Activated naive CD4-positive, alpha-beta T cell treated with anti-CD3 and anti-CD28 coated beads, Interleukin-2, amount 50 U/mL, for 72 hours (primary cell): ENCODE measurements around the gene TXNDC12. TPM values are rescaled to one million over a fixed set of nuclear protein-coding genes. Genes with fewer than 3 reads are reported as not detected.

Experiments
- ATAC-seq, 2 donors: fragments of 150-1000 bp; cut with Tn5 transposase; 2 replicates each; pipeline ENCODE4 v1.10.0; 2021; ENCODE audit warnings: mild to moderate bottlenecking in 2 of 2, moderate library complexity in 2 of 2
- DNase-seq, 2 donors: peaks; one replicate each; pipeline ENCODE4 v3.0.0; 2021 to 2022; ENCODE audit warnings: low spot score in 2 of 2
- H3K27ac Mint-ChIP-seq, 2 donors: one replicate each; pipeline ENCODE4 v1.8.0; 2022; ENCODE audit warnings: mild to moderate bottlenecking in 2 of 2, mixed read lengths in 2 of 2
- H3K36me3 Mint-ChIP-seq, 2 donors: one replicate each; pipeline ENCODE4 v1.8.0; 2022; ENCODE audit warnings: mixed read lengths in 2 of 2
- H3K9me3 Mint-ChIP-seq, 2 donors: one replicate each; pipeline ENCODE4 v1.8.0; 2022; ENCODE audit warnings: mixed read lengths in 2 of 2
- total RNA-seq, 2 donors: library from RNA; stranded (reverse); gene quantifications; one replicate each; pipeline ENCODE4 v1.2.3, GENCODE V29; 2022

TXNDC12 gene
- total RNA-seq, 2 donors from 2014 or later: 42.8 to 45.0 TPM

GRCh38 chr1:51981555-51981954 is 73.4 kb downstream of the TXNDC12 start:
- H3K9me3 Mint-ChIP-seq: no peaks in the 10 kb centered on the region
- ATAC-seq (no peak), DNase-seq (no peak)
- H3K36me3 Mint-ChIP-seq: no peaks in the 10 kb centered on the region
- H3K27ac Mint-ChIP-seq: no peak overlapping the region

- Mint-ChIP-seq H3K27ac (no peak overlapping the region), H3K36me3 (no peaks in the 10 kb centered on the region), H3K9me3 (no peaks in the 10 kb centered on the region)
- DNase-seq: no peak
- no peak for ATAC-seq
These were observed 76.9 kb downstream of the TXNDC12 start for GRCh38 chr1:51978099-51978498.

GRCh38 chr1:51976846-51977602 is 78.0 kb downstream of the TXNDC12 start:
- no peak overlapping the region for H3K27ac Mint-ChIP-seq
- ATAC-seq (no peak), DNase-seq (no peak)
- no peaks in the 10 kb centered on the region for H3K36me3 Mint-ChIP-seq
- no peaks in the 10 kb centered on the region for H3K9me3 Mint-ChIP-seq

GRCh38 chr1:51973587-51974474 is 81.2 kb downstream of the TXNDC12 start:
- Mint-ChIP-seq H3K27ac (no peak overlapping the region), H3K36me3 (no peaks in the 10 kb centered on the region), H3K9me3 (no peaks in the 10 kb centered on the region)
- no peak for DNase-seq
- ATAC-seq: peak; percentile 16 to 47

Other genes starting within 250 kb of the TXNDC12 start
- 100 to 1,000 TPM; 132 to 163 TPM for gene NRDC, start 176.5 kb downstream of the TXNDC12 start, total RNA-seq
- gene RAB3B, start 64.5 kb downstream of the TXNDC12 start, total RNA-seq: under 1 TPM; 0.08 to 0.34 TPM
- 10 to 100 TPM; 12.2 to 12.3 TPM for gene KTI12, start 21.4 kb downstream of the TXNDC12 start, total RNA-seq
- 10 to 100 TPM; 28.8 to 29.9 TPM for gene BTF3L4, start 1.1 kb upstream of the TXNDC12 start, total RNA-seq
- 1 to 10 TPM; 1.4 to 5.1 TPM for gene ZFYVE9, start 86.9 kb upstream of the TXNDC12 start, total RNA-seq